ENCODE measurements around the gene KIAA2012. TPM values are rescaled to one million over a fixed set of nuclear protein-coding genes. Genes with fewer than 3 reads are reported as not detected.
"Not testable (repeated sequence)": the region's sequence is repeated elsewhere in the genome, so short reads cannot be mapped to it uniquely, and the experiment has no call there.

Gene KIAA2012
- total and polyA plus RNA-seq, 4 experiments from 2014 or later, result not detected

DNA sequence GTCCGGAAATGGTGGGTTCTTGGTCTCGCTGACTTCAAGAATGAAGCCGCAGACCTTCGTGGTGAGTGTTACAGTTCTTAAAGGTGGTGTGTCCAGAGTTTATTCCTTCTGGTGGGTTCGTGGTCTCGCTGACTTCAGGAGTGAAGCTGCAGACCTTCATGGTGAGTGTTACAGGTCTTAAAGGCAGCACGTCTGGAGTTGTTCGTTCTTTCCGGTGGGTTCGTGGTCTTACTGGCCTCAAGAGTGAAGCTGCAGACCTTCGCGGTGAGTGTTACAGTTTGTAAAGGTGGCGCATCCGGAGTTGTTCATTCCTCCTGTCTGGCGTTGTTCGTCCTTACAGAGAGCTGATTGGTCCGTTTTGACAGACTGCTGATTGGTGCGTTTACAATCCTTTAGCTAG is 63.0 kb downstream of the KIAA2012 start:
- H3K27me3 Mint-ChIP-seq, result peaks cover 2 to 14% of the 10 kb centered on the region in 2 donors
- H3K9me3 ChIP-seq (ENCODE audit: control insufficient read depth in 1 of 2, low read length in 2 of 2); H3K9me3 Mint-ChIP-seq; CTCF ChIA-PET (ENCODE audit: partially characterized antibody); H3K36me3 ChIP-seq (ENCODE audit: insufficient read depth, low read length); H3K4me3 Mint-ChIP-seq; DNase-seq; POLR2A ChIA-PET (ENCODE audit: partially characterized antibody); H3K27ac Mint-ChIP-seq; H3K4me3 ChIP-seq (ENCODE audit: low read length in 2 of 2); H3K4me1 ChIP-seq (ENCODE audit: insufficient read depth, low read length); intact Hi-C loops (cut with micrococcal nuclease); H3K27ac ChIP-seq (ENCODE audit: low read depth, low read length); H3K36me3 Mint-ChIP-seq; H3K4me1 Mint-ChIP-seq; H3K27me3 ChIP-seq (ENCODE audit: insufficient read depth, low read length): not testable (repeated sequence)

DNA sequence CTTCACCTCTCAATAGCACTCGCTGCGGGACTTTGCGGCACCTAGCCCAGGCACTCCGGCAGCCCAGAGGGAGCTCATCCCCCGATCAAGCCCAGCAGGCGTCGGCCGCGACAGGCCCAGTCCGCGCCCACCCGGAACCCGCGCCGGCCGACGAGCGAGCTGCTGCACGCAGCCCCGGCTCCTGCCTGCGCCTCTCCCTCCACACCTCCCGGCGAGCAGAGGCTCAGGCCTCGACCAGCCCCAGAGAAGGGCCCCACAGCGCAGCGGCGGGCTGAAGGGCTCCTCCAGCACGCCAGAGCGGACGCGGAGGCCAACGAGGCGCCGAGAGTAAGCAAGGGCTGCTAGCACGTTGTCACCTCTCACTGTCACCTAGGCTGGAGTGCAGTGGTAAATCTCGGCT is 63.5 kb downstream of the KIAA2012 start:
- Histone ChIP-seq H3K36me3 (ENCODE audit: insufficient read depth, low read length) (no peaks in the 10 kb centered on the region), H3K4me1 (ENCODE audit: insufficient read depth, low read length) (no peaks in the 10 kb centered on the region), H3K4me3 (ENCODE audit: low read length in 2 of 2) (no peak overlapping the region), H3K9me3 (ENCODE audit: control insufficient read depth in 1 of 2, low read length in 2 of 2) (no peaks in the 10 kb centered on the region), H3K27me3 (ENCODE audit: insufficient read depth, low read length) (no peaks in the 10 kb centered on the region), H3K27ac (ENCODE audit: low read depth, low read length) (no peak overlapping the region)
- Mint-ChIP-seq H3K4me1 (no peaks in the 10 kb centered on the region), H3K36me3 (no peaks in the 10 kb centered on the region), H3K27me3 (peaks cover 2 to 14% of the 10 kb centered on the region in 2 donors), H3K4me3 (no peak overlapping the region), H3K9me3 (no peaks in the 10 kb centered on the region), H3K27ac (no peak overlapping the region)
- CTCF ChIA-PET (ENCODE audit: partially characterized antibody), result no interaction called here
- POLR2A ChIA-PET (ENCODE audit: partially characterized antibody), result no interaction called here
- no peak for DNase-seq
- intact Hi-C loops (cut with micrococcal nuclease), result no loop called here

DNA sequence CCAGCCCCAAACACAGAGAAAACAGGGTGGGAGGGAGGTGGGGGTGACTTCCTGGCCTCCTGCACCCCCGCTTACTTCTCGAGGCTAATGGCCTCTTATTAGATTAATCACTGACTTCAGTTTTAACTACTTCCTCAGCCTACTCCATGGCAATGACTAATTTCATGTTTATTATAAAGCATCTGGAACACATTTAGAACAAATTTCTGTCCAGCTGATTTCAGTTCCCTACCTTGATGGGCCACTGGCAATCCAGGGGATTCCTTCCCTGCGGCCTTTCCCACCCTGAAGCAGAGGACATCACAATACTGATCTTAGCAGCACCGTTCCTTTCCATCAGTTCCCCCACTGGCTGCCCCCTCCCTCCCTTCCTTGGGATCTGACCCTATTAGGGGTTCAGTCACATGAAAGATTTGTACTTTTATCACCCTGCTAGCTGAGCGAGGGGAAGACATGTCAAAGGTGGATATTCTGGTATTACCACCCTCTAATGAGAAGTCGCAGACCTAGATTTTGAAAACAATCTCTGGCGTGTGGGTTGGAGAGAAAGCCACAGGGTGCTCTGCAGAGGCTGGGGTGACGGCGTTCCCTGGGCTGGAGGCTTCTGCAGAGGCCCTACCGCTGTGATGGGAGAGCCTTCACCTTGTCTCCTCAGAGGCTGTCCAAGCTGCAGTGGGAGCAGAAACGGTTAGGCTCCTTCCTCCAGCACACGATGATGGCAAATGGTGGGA is 67.6 kb downstream of the KIAA2012 start:
- intact Hi-C loops (cut with micrococcal nuclease), result no loop called here
- peaks cover 0 to 2% (median 0%) of the 10 kb centered on the region in 4 donors for H3K4me1 Mint-ChIP-seq
- H3K36me3 Mint-ChIP-seq, result no peaks in the 10 kb centered on the region
- no peak overlapping the region for H3K4me3 Mint-ChIP-seq
- no peak overlapping the region for H3K27ac ChIP-seq (ENCODE audit: low read depth, low read length)
- ChIA-PET CTCF (ENCODE audit: partially characterized antibody) (no interaction called here), POLR2A (ENCODE audit: partially characterized antibody) (no interaction called here)
- H3K27ac Mint-ChIP-seq, result no peak overlapping the region
- DNase-seq, result no peak
- no peaks in the 10 kb centered on the region for H3K36me3 ChIP-seq (ENCODE audit: insufficient read depth, low read length)
- H3K9me3 ChIP-seq (ENCODE audit: control insufficient read depth in 1 of 2, low read length in 2 of 2), result no peaks in the 10 kb centered on the region
- no peaks in the 10 kb centered on the region for H3K4me1 ChIP-seq (ENCODE audit: insufficient read depth, low read length)
- no peaks in the 10 kb centered on the region for H3K27me3 ChIP-seq (ENCODE audit: insufficient read depth, low read length)
- H3K4me3 ChIP-seq (ENCODE audit: low read length in 2 of 2), result no peak overlapping the region
- peaks cover 4 to 14% of the 10 kb centered on the region in 2 donors for H3K27me3 Mint-ChIP-seq
- no peaks in the 10 kb centered on the region for H3K9me3 Mint-ChIP-seq

DNA sequence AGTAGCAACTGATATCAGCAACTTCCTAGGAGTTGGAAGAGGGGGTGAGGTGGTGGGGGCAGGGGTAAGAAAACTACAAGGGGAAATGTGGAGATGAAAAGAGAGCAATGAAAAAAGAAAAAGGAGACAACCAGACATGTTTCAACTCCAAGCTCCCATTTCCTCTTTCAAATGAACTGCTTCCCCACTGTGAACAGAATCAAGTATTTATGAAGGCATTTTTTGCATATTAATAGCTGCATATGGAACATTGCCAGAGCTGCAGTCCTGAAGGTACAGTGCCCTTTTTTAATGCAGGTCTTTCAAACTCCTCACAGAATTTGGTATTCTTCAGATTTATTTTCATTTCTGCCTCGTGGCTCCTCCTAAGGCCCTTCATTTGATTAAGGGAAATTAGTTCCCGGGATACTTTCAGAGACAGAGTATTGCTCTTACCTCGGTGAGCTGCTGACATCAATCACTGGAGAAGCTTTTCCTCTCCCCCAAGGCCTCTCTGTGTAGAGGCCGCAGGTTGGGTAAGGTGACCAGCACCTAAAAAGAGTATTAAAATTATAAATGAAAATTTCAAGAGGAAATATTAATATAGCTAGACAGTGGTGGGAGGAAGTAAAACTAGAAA is 68.4 kb downstream of the KIAA2012 start:
- POLR2A ChIA-PET (ENCODE audit: partially characterized antibody), result no interaction called here

DNA sequence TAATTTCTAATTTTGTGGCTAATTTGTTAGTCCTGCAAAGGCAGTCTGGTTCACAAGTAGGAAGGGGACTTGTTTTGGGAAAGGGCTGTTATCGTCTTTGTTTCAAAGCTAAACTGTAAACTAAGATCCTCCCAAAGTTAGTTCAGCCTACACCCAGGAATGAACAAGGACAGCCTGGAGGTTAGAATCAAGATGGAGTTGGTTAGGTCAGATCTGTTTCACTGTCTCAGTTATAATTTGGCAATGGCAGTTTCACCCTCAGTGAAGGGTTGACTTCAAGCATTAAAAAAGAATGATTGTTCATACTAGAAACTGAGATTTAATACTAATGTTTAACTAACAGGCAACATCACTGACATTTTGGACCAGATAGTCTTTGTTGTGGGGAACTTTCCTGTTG is 69.5 kb downstream of the KIAA2012 start:
- no peaks in the 10 kb centered on the region for H3K27me3 ChIP-seq (ENCODE audit: insufficient read depth, low read length)
- Mint-ChIP-seq H3K9me3 (no peaks in the 10 kb centered on the region), H3K27me3 (peaks cover 4 to 13% of the 10 kb centered on the region in 2 donors), H3K4me3 (no peak overlapping the region), H3K27ac (no peak overlapping the region), H3K36me3 (no peaks in the 10 kb centered on the region), H3K4me1 (peaks cover 0 to 2% (median 0%) of the 10 kb centered on the region in 4 donors)
- no peak overlapping the region for H3K4me3 ChIP-seq (ENCODE audit: low read length in 2 of 2)
- H3K27ac ChIP-seq (ENCODE audit: low read depth, low read length), result no peak overlapping the region
- H3K36me3 ChIP-seq (ENCODE audit: insufficient read depth, low read length), result no peaks in the 10 kb centered on the region
- POLR2A ChIA-PET (ENCODE audit: partially characterized antibody), result no interaction called here
- DNase-seq, result no peak
- intact Hi-C loops (cut with micrococcal nuclease), result no loop called here
- H3K9me3 ChIP-seq (ENCODE audit: control insufficient read depth in 1 of 2, low read length in 2 of 2), result no peaks in the 10 kb centered on the region
- no peaks in the 10 kb centered on the region for H3K4me1 ChIP-seq (ENCODE audit: insufficient read depth, low read length)
- CTCF ChIA-PET (ENCODE audit: partially characterized antibody), result no interaction called here

More for the DNA sequence above, 68.4 kb downstream of the KIAA2012 start:
- Mint-ChIP-seq H3K27me3 (peaks cover 4 to 14% of the 10 kb centered on the region in 2 donors), H3K4me3 (no peak overlapping the region), H3K27ac (no peak overlapping the region), H3K36me3 (no peaks in the 10 kb centered on the region), H3K9me3 (no peaks in the 10 kb centered on the region), H3K4me1 (peaks cover 0 to 2% (median 0%) of the 10 kb centered on the region in 4 donors)
- Histone ChIP-seq H3K9me3 (ENCODE audit: control insufficient read depth in 1 of 2, low read length in 2 of 2) (no peaks in the 10 kb centered on the region), H3K4me1 (ENCODE audit: insufficient read depth, low read length) (no peaks in the 10 kb centered on the region), H3K27ac (ENCODE audit: low read depth, low read length) (no peak overlapping the region), H3K27me3 (ENCODE audit: insufficient read depth, low read length) (no peaks in the 10 kb centered on the region), H3K36me3 (ENCODE audit: insufficient read depth, low read length) (no peaks in the 10 kb centered on the region), H3K4me3 (ENCODE audit: low read length in 2 of 2) (no peak overlapping the region)
- intact Hi-C loops (cut with micrococcal nuclease), result no loop called here
- DNase-seq, result no peak
- CTCF ChIA-PET (ENCODE audit: partially characterized antibody), result no interaction called here

DNA sequence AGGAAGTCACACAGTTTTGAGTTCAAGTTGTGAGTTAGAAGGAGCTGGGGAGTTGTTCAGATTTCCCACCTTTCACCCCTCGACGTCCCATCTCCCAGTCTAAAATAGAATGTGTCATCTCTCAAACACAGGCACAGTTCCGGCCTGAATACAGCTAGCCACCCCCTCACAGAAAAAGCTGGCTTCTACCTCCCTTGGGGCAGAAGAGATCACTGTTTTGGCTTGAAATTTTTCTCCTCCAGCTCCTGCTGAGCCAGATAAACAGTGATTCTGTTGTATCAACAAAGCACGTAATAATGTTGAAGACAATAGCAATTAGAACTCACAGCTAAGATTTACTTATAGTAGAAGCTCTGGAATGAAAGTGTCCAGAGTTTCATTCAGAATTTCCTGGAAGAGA is 74.7 kb downstream of the KIAA2012 start:
- no peaks in the 10 kb centered on the region for H3K4me1 ChIP-seq (ENCODE audit: insufficient read depth, low read length)
- no peaks in the 10 kb centered on the region for H3K36me3 ChIP-seq (ENCODE audit: insufficient read depth, low read length)
- CTCF ChIA-PET (ENCODE audit: partially characterized antibody), result no interaction called here
- peaks cover 0 to 2% (median 0%) of the 10 kb centered on the region in 4 donors for H3K4me1 Mint-ChIP-seq
- no peaks in the 10 kb centered on the region for H3K9me3 ChIP-seq (ENCODE audit: control insufficient read depth in 1 of 2, low read length in 2 of 2)
- intact Hi-C loops (cut with micrococcal nuclease), result no loop called here
- no peaks in the 10 kb centered on the region for H3K9me3 Mint-ChIP-seq
- H3K4me3 ChIP-seq (ENCODE audit: low read length in 2 of 2), result no peak overlapping the region
- H3K27ac Mint-ChIP-seq, result no peak overlapping the region
- POLR2A ChIA-PET (ENCODE audit: partially characterized antibody), result no interaction called here
- H3K4me3 Mint-ChIP-seq, result no peak overlapping the region
- no peaks in the 10 kb centered on the region for H3K36me3 Mint-ChIP-seq
- no peaks in the 10 kb centered on the region for H3K27me3 ChIP-seq (ENCODE audit: insufficient read depth, low read length)
- H3K27ac ChIP-seq (ENCODE audit: low read depth, low read length), result no peak overlapping the region
- DNase-seq, result no peak
- peaks cover 2 to 20% of the 10 kb centered on the region in 2 donors for H3K27me3 Mint-ChIP-seq

DNA sequence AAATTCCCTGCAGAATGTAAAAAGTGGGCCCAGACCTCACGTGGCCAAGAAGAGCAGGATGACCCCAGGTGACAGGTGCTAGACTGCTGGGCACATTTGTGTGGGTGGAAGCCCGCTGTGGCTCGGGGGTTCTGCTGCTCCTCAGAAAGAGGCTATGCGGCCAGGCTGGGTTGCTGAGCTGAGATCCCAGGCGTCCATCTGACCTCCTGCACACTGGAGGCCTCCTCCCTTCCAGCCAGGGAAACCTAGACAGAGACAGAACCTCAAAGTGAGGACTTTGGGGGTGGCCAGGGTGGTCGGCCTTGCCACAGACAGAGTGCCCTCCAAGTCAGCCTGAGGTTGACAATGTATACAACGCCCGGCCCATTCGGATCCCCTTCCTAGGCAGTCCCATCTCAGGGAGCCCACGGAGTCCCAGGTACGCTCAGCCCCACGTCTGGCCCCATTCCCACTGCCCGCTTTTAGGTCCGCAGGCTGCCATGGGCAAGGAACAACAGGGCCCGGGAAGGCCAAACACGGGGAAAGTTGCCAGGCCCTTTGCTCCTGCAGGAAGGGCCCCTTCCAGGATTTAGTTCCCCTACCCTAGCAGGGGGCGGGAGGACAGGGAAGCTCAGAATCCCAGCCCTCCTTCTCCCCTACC is 75.6 kb downstream of the KIAA2012 start:
- ChIA-PET POLR2A (ENCODE audit: partially characterized antibody) (no interaction called here), CTCF (ENCODE audit: partially characterized antibody) (no interaction called here)
- no peak for DNase-seq
- Mint-ChIP-seq H3K4me3 (no peak overlapping the region), H3K9me3 (peaks cover 0 to 2% (median 0%) of the 10 kb centered on the region in 8 donors), H3K36me3 (no peaks in the 10 kb centered on the region), H3K27me3 (peaks cover 2 to 20% of the 10 kb centered on the region in 2 donors), H3K4me1 (peaks cover 0 to 2% (median 0%) of the 10 kb centered on the region in 4 donors), H3K27ac (no peak overlapping the region)
- Histone ChIP-seq H3K27ac (ENCODE audit: low read depth, low read length) (no peak overlapping the region), H3K27me3 (ENCODE audit: insufficient read depth, low read length) (no peaks in the 10 kb centered on the region), H3K36me3 (ENCODE audit: insufficient read depth, low read length) (no peaks in the 10 kb centered on the region), H3K4me1 (ENCODE audit: insufficient read depth, low read length) (no peaks in the 10 kb centered on the region), H3K4me3 (ENCODE audit: low read length in 2 of 2) (no peak overlapping the region), H3K9me3 (ENCODE audit: control insufficient read depth in 1 of 2, low read length in 2 of 2) (no peaks in the 10 kb centered on the region)
- intact Hi-C loops (cut with micrococcal nuclease), result no loop called here
